Measurements from ENCODE around the gene USP31. TPM values are rescaled to one million over a fixed set of nuclear protein-coding genes. Genes with fewer than 3 reads are reported as not detected.

USP31 gene
- total RNA-seq, 2 donors from 2014 or later: 16.2 to 67.3 TPM

DNA sequence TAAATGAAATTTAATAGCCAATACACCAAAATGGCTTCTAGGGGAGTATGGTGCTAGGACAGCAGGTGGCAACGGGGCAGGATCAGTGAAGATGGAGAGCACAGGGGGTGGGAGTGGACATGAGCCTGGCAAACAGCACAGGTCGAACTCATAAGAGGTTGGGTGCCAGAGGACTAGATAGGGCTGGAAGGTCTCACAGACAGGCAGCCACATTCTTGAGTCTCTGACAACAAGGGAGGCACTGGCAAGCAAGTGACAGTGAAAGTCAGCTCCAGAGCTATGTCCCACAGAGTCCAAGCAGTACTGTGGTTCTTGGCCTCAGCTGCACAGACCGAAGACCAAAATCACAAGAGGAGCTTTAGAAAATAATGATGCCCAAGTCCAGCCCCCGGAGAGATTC, 61.2 kb downstream of the USP31 start:
- WGBS: 67% methylated on average over 4 of the region's 4 CpGs
- H3K9me3 ChIP-seq: no peaks in the 10 kb centered on the region
- intact Hi-C loops (cut with DNase I): no loop called here
- no peak overlapping the region for H3K4me3 ChIP-seq
- no peaks in the 10 kb centered on the region for H3K36me3 ChIP-seq
- no peaks in the 10 kb centered on the region for H3K27me3 ChIP-seq (replicated peaks; ENCODE audit: insufficient read depth)
- H3K4me1 ChIP-seq (replicated peaks): no peaks in the 10 kb centered on the region
- DNase-seq (ENCODE audit: low spot score): no peak
- no peak overlapping the region for H3K27ac ChIP-seq
- TF ChIP-seq, protein P1, sequence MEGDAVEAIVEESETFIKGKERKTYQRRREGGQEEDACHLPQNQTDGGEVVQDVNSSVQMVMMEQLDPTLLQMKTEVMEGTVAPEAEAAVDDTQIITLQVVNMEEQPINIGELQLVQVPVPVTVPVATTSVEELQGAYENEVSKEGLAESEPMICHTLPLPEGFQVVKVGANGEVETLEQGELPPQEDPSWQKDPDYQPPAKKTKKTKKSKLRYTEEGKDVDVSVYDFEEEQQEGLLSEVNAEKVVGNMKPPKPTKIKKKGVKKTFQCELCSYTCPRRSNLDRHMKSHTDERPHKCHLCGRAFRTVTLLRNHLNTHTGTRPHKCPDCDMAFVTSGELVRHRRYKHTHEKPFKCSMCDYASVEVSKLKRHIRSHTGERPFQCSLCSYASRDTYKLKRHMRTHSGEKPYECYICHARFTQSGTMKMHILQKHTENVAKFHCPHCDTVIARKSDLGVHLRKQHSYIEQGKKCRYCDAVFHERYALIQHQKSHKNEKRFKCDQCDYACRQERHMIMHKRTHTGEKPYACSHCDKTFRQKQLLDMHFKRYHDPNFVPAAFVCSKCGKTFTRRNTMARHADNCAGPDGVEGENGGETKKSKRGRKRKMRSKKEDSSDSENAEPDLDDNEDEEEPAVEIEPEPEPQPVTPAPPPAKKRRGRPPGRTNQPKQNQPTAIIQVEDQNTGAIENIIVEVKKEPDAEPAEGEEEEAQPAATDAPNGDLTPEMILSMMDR (IDR thresholded peaks at IDR 0.05): no peak
- TF ChIP-seq POLR2A (IDR thresholded peaks at IDR 0.05) (no peak), POLR2AphosphoS5 (IDR thresholded peaks at IDR 0.05) (no peak)

GRCh38 chr16:23085949-23086348, 63.3 kb downstream of the USP31 start:
- Histone ChIP-seq H3K27ac (no peak overlapping the region), H3K27me3 (replicated peaks; ENCODE audit: insufficient read depth) (no peaks in the 10 kb centered on the region), H3K36me3 (no peaks in the 10 kb centered on the region), H3K9me3 (no peaks in the 10 kb centered on the region), H3K4me1 (replicated peaks) (no peaks in the 10 kb centered on the region), H3K4me3 (no peak overlapping the region)
- 77% methylated on average over 3 of the region's 3 CpGs for whole genome bisulfite sequencing
- TF ChIP-seq POLR2A (IDR thresholded peaks at IDR 0.05): no peak
- no peak for TF ChIP-seq POLR2AphosphoS5 (IDR thresholded peaks at IDR 0.05)
- TF ChIP-seq, protein P1 (IDR thresholded peaks at IDR 0.05): no peak
- DNase-seq (ENCODE audit: low spot score): no peak
- intact Hi-C loops (cut with DNase I): no loop called here

- no peaks in the 10 kb centered on the region for H3K27me3 ChIP-seq (replicated peaks; ENCODE audit: insufficient read depth)
- peaks cover 4% of the 10 kb centered on the region for H3K4me1 ChIP-seq (replicated peaks)
- no peak for DNase-seq (ENCODE audit: low spot score)
- H3K27ac ChIP-seq: peak overlapping the region in 1 of 2 donors; percentile 5
- H3K36me3 ChIP-seq: no peaks in the 10 kb centered on the region
- no peak for TF ChIP-seq POLR2AphosphoS5 (IDR thresholded peaks at IDR 0.05)
- no peak for TF ChIP-seq POLR2A (IDR thresholded peaks at IDR 0.05)
- TF ChIP-seq, protein P1 (IDR thresholded peaks at IDR 0.05): no peak
- 58% methylated on average over 9 of the region's 9 CpGs for WGBS
- no peaks in the 10 kb centered on the region for H3K9me3 ChIP-seq
- intact Hi-C loops (cut with DNase I): no loop called here
- no peak overlapping the region for H3K4me3 ChIP-seq
Observed at GRCh38 chr16:23082161-23082788, 67.0 kb downstream of the USP31 start.

DNA sequence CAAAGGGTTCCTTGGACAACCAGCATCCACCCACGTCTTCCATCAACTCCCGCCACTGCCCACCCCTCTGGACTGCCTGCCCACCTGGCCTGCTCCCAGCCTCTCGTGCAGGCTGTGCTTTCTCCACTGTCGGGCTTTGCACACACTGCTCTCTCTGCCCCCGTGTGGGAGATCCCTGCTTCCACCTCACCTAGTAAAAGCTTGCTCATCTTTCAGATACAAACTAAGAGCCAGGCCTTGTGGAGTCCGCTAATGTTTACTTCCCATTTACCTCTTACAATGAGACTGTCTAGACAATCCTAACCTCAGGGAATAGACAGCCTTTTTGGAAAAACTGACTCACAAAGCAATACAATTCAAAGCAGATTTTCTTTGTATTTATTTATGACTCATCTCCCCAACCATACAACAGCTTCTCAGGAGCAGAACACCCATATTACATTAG, 67.6 kb downstream of the USP31 start:
- peaks cover 4% of the 10 kb centered on the region for H3K4me1 ChIP-seq (replicated peaks)
- H3K4me3 ChIP-seq: no peak overlapping the region
- intact Hi-C loops (cut with DNase I): no loop called here
- H3K27ac ChIP-seq: peak overlapping the region; percentile 5 to 24
- H3K36me3 ChIP-seq: no peaks in the 10 kb centered on the region
- no peaks in the 10 kb centered on the region for H3K9me3 ChIP-seq
- 36% methylated on average over 6 of the region's 6 CpGs for WGBS
- no peaks in the 10 kb centered on the region for H3K27me3 ChIP-seq (replicated peaks; ENCODE audit: insufficient read depth)
- TF ChIP-seq POLR2A (IDR thresholded peaks at IDR 0.05) (no peak), POLR2AphosphoS5 (IDR thresholded peaks at IDR 0.05) (no peak)
- TF ChIP-seq, protein P1 (IDR thresholded peaks at IDR 0.05): no peak
- DNase-seq (ENCODE audit: low spot score): no peak

- WGBS: 74% methylated on average over 3 of the region's 3 CpGs
- Histone ChIP-seq H3K36me3 (no peaks in the 10 kb centered on the region), H3K4me3 (no peak overlapping the region), H3K9me3 (no peaks in the 10 kb centered on the region), H3K27me3 (replicated peaks; ENCODE audit: insufficient read depth) (no peaks in the 10 kb centered on the region), H3K27ac (peak overlapping the region; percentile 2 to 24), H3K4me1 (replicated peaks) (peaks cover 4% of the 10 kb centered on the region)
- intact Hi-C loops (cut with DNase I): no loop called here
- TF ChIP-seq POLR2AphosphoS5 (IDR thresholded peaks at IDR 0.05): no peak
- no peak for TF ChIP-seq POLR2A (IDR thresholded peaks at IDR 0.05)
- TF ChIP-seq, protein P1 (IDR thresholded peaks at IDR 0.05): no peak
- no peak for DNase-seq (ENCODE audit: low spot score)
Observed at GRCh38 chr16:23080747-23081146, 68.5 kb downstream of the USP31 start.

Data from prostate gland (tissue), 2 donors.